ENCODE measurements around the gene DSP.

Gene DSP, protein sequence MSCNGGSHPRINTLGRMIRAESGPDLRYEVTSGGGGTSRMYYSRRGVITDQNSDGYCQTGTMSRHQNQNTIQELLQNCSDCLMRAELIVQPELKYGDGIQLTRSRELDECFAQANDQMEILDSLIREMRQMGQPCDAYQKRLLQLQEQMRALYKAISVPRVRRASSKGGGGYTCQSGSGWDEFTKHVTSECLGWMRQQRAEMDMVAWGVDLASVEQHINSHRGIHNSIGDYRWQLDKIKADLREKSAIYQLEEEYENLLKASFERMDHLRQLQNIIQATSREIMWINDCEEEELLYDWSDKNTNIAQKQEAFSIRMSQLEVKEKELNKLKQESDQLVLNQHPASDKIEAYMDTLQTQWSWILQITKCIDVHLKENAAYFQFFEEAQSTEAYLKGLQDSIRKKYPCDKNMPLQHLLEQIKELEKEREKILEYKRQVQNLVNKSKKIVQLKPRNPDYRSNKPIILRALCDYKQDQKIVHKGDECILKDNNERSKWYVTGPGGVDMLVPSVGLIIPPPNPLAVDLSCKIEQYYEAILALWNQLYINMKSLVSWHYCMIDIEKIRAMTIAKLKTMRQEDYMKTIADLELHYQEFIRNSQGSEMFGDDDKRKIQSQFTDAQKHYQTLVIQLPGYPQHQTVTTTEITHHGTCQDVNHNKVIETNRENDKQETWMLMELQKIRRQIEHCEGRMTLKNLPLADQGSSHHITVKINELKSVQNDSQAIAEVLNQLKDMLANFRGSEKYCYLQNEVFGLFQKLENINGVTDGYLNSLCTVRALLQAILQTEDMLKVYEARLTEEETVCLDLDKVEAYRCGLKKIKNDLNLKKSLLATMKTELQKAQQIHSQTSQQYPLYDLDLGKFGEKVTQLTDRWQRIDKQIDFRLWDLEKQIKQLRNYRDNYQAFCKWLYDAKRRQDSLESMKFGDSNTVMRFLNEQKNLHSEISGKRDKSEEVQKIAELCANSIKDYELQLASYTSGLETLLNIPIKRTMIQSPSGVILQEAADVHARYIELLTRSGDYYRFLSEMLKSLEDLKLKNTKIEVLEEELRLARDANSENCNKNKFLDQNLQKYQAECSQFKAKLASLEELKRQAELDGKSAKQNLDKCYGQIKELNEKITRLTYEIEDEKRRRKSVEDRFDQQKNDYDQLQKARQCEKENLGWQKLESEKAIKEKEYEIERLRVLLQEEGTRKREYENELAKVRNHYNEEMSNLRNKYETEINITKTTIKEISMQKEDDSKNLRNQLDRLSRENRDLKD (N-terminal part only)

DNA sequence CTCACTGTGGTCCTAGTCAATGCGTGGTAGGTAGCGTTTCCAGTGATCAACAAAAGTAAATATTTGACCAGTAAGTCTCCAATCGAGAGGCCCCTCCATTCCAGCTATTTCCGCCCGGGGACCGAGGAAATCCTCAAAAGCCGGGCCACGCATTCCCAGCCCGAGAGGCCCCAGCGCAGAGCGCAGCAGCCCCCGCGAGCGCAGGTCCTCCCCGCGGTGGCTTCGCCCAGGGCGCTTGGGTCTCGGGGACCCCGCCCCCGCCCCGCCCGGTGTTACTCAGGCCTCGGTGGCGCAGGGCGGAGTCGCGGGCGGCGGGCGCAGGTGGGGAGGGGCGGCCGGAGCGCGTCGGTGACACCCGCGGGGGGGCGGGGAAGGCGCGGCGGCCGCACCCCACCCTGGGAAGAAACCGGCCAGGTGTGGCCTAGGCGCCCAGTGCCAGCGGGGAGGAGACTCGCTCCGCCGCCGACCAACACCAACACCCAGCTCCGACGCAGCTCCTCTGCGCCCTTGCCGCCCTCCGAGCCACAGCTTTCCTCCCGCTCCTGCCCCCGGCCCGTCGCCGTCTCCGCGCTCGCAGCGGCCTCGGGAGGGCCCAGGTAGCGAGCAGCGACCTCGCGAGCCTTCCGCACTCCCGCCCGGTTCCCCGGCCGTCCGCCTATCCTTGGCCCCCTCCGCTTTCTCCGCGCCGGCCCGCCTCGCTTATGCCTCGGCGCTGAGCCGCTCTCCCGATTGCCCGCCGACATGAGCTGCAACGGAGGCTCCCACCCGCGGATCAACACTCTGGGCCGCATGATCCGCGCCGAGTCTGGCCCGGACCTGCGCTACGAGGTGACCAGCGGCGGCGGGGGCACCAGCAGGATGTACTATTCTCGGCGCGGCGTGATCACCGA, at the start of gene DSP:
TSS of gene DSP (plus strand) at position 497 of the 890 bp plus-strand sequence. CDS start at position 742, 245 bp downstream.
- DNase-seq (ENCODE audit: extremely low read depth in 1 of 2, low read depth in 1 of 2): peak in 1 of 2 donors; percentile 7

DNA sequence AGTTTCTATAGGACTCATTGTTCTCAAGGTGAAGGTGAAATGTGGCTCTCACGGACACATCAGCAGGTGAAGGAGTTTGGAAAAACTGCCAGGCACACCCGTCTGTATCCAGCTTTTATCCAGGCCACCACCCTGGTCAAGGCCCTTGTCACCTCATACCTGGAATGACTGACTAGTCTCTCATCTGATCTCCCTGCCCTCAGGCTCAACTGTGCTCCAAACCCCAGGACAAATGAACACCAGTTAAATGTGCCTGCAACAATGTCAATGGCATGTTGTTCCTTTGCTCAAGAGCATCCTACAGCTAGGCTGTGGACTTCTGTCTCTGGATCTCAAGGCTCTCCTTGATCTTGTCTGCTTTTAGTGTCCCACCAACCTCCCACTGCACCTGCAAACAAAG, 47.6 kb upstream of the DSP start:
- no peak for DNase-seq (ENCODE audit: extremely low read depth in 1 of 2, low read depth in 1 of 2)

DNA sequence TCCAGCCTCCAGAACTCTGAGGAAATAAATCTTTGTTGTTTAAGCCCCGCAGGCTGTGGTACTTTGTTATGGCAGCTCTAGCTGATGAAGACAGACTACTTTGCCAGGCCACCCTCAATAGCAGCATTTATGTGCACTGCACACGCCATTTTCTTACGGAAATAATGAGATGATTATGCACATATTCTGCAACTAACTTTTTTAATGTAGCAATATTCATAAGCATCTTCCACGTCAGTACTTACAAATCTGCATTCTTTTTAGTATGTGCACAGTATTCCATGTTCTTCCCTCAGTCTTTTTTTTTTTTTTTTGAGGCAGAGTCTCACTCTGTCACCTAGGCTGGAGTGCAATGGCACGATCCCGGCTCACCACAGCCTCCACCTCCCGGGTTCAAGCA, 46.8 kb upstream of the DSP start:
- no peak for DNase-seq (ENCODE audit: extremely low read depth in 1 of 2, low read depth in 1 of 2)

DNA sequence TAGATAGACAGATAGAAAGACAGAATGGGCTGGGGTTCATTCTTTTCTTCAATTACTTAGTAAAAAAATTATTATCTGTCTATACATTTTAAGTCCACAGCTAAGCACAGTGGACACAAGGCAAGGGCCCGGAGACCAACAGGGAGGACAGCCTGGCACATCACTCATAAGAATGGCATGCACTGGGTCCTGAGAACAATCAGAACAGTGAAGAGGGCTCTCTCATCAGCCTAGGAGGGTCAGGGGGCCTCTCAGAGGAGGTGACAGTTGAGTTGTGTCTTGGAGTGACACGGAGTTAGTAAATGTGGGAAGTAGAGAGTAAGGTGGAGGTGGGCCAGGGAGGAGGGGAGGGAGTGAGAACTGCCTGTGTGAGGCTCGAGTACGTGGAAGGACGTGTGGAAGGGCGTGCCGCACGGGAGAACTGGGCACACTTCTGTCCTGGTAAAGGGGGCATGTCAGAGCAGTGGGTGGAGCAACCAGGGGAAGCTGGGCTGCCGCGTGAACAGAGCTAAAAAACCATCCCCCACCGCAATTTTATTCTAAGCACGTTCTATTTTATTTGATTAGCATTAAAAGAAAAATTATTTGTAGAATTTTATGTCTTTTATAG, 45.1 kb upstream of the DSP start:
- no peak for DNase-seq (ENCODE audit: extremely low read depth in 1 of 2, low read depth in 1 of 2)

DNA sequence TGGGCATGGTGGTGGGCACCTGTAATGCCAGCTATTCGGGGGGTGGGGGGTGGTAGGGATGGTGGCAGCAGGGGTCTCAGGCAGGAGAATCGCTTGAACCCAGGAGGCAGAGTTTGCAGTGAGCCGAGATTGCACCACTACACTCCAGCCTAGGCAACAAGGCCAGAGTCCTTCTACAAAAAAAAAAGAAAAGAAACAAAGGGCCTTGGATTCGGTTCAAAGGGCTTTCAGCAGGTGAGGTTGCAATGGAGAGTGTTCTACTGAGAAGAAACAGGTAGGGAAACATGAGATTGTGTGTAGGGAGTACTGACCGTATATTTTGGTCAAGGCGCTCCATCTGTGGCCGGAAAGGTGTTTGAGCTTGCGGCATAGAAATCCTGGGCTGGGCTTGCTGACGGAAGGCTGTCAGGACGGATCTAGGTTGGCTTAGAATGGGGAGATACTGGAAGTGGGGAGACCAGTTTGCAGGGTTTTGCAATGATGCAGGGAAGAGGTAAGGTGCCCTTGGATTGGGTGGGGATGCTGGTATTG, 40.7 kb upstream of the DSP start:
- DNase-seq (ENCODE audit: extremely low read depth in 1 of 2, low read depth in 1 of 2): no peak

DNA sequence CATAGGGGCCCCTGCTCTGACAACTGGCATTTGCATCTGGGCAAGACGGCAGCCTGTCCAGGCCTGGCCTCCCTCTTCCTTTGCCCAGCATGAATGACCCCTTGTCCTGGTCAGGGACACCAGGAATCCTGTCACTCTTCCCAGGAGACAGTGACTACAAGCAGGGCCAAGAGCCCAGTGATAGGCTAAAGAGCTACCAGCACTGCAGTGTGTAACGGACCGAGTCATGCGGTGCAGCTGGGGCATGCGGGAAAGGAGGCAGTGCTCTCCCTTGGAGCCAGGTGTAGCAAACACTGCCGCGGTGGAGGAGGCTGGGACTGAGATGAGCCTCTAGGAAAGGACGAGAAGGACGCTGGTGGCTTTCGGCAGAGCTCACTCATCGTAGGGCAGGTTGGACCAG, 38.7 kb upstream of the DSP start:
- no peak for DNase-seq (ENCODE audit: extremely low read depth in 1 of 2, low read depth in 1 of 2)

DNA sequence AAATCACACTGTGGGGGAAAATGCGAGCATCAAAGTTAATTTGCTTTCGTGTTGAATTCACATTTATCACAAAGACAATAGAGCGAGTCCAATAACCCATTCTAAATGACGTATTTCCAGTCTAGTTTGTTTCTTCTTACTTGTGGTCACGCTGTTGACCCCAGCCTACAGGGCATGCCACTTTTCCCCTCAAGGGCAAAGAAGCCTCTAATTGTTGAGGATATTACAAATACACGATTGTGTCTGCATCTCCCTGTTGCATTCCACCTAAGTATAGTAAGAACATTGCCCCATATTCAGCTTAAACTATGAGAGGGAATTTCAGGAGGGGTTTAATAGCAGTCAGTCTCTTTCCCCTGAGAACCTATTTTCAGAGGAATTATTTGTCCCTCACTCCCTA, 37.4 kb upstream of the DSP start:
- DNase-seq (ENCODE audit: extremely low read depth in 1 of 2, low read depth in 1 of 2): no peak

DNA sequence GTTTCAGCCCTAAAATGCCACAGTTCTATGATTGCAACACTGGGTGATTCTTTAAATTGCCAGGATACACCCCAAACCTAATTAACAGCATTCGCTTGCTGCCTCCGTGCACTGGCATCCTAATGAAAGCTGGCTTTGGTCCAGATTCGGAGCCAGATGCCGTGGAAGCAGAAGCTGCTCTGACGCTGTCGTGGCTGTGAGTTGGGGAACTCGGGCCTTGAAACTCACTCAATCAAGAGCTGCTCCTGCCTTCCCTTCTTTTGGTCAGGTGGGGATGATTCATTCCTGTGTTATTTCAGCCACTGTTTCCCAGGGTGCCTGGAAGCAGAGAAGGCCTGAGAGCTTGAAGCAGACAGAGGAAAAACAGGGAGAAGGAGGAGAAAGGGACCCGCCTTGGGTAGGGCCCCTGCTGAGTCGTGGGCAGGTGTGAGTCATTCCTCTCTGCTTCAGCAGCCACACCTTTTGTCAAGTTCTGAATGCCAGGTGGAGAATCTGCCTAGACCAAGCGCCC, 36.2 kb upstream of the DSP start:
- no peak for DNase-seq (ENCODE audit: extremely low read depth in 1 of 2, low read depth in 1 of 2)

DNA sequence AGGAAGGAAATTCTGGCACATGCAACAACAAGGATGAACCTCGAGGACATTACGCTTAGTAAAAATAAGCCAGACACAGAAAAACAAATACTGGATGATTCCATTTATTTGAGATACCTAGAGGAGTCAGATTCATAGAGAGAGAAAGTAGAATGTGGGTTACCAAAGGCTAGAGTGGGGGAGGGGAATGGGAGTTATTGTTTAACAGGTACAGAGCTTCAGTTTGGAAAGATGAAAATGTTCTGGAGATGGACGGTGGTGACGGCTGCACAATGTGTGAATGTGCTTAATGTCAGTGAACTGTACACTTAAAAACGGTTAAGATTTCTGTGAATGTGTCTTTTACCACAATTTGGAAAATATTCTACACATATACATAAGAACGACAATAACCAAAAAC, 33.9 kb upstream of the DSP start:
- DNase-seq (ENCODE audit: extremely low read depth in 1 of 2, low read depth in 1 of 2): no peak

DNA sequence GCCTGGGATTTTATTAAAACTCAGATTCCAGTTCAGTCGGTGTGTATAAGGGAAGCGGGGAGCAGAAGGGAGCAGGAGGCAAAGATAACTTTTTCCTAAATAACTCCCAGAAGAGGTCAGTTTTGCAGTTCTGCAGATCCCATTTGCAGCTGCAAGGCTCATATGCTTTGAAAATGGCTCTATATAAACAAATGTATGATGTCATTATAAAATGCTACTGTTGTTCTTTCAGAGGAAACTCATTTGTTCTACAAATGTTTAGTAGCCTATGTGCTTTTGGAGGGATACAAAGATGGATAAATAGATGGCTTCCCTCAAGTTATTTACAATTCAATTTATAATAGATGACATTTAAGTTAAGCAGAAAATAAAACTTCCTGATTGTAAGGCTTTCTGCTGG, 29.2 kb upstream of the DSP start:
- DNase-seq (ENCODE audit: extremely low read depth in 1 of 2, low read depth in 1 of 2): no peak

DNA sequence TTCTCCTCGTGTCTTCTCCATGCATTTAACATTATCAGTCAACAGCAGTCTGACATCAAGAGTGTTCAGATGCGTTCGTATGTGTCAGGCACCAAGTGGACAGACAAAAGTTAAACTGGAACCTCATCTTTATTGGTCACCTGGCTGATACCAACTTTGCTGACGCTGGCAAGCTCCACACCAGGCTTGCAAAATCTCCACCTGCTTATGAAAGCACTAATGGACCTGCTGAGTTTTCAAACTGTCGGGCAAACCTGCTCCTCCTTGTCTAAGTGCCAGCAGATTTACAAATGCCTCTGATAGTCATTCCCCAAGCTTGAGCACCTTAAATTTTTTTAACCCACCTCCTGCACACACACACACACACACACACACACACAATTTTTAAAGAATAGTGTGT, 27.9 kb upstream of the DSP start:
- DNase-seq (ENCODE audit: extremely low read depth in 1 of 2, low read depth in 1 of 2): no peak

DNA sequence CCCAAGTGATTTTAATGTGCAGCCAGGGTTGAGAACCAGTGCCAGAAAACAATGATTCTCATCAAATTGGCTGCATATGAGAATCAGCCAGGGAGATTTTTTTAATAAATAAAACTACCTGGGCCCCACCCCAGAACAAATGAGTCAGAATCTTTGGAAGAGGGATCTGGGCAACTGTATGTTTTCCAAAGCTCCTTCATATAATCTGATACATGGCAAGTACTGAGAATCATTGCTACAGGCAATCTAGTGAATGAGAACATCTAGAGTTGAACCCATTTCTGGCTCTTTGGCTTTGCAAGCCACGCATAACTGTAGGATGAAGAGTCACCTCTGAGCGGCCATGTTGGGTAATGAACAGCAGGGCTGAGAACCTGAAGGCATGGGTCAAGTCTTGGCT, 26.1 kb upstream of the DSP start:
- DNase-seq (ENCODE audit: extremely low read depth in 1 of 2, low read depth in 1 of 2): no peak

DNA sequence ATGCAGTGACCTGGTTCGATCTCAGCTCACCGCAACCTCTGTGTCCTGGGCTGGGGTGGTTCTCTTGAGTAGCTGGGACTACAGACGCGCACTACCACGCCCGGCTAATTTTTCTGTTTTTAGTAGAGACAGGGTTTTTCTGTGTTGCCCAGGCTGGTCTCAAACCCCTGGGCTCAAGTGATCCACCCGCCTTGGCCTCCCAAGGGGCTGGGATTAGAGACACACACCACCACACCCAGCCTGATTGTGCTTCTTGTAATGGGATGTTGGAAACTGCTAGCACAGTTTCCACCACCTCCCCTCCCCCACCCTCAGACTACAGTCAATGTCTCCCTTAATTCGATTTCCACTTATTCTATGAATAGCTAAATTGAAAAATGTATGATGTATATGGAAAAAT, 22.6 kb upstream of the DSP start:
- no peak for DNase-seq (ENCODE audit: extremely low read depth in 1 of 2, low read depth in 1 of 2)

DNA sequence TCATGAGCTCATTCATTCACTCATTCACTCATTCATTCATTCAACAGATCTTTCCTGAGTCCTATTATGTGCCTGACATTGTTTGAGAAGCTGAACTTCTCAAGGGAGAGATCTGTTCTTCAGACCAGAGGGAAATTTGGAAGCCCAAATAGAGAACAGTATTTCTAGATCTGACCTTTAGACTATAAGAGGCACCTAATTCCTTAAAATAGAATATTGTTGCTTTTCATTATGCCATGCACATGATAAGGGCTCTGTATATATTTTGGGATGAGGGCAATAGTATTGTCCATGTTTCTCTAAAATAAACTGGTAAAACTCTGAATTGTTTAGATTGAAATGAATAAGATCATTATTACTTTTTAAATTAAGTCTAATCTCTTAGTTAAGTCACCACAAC, 18.6 kb upstream of the DSP start:
- no peak for DNase-seq (ENCODE audit: extremely low read depth in 1 of 2, low read depth in 1 of 2)

DNA sequence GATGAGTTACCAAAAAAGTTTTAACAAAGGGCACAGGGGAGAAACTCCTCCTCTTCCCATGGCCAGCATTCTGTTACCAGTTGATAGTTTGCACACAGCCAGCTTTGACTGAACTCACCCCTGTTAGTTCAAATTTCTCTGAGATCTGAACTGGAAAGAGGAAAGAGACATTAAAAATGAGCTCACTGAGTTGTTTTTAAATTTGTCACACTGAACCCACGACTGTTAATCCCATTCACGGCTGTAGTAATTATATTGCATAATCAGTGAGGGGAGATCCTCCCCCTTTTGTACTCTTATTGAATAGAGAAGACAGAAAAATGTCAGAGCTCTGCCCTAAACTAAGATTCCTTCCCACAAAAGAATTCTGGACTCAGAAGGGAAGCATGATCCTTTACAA, 17.5 kb upstream of the DSP start:
- DNase-seq (ENCODE audit: extremely low read depth in 1 of 2, low read depth in 1 of 2): no peak

DNA sequence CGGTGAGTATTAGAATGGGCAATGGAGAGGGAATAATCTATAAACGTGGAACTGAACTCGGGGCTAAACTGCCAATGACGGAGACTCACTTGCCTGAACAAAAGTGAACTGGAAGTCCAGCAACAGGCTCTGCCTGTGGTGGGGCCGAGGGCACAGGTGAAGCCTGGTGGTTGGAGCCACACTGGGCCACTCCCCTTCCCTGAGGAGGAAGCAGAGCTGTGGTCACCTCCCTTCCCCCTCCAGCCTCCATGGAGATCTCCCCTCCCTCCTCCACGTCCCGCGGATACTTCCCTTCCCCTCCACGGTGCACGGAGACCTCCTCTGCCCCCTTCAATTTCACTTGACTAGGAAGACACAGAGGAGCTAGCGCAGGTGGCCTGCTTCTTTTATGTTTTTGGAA, 14.7 kb upstream of the DSP start:
- no peak for DNase-seq (ENCODE audit: extremely low read depth in 1 of 2, low read depth in 1 of 2)

DNA sequence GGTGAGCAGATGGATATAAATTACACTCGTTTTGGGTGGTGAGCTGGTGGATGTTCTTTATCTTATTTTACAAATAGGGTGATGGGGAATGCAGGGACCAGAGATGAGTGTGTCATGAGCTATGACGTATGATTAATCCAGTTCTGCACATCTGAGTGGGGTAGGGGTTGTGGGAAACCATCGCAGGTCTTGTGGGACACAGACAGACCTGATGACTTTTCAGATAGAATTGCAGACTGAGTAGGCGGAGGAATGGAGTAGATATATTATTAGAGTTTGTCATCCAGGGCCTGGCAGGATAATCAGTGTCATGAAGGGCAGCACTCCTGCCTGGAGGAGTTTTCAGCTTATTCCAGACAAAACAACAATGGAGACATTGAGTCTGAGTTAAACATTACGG, 12.9 kb upstream of the DSP start:
- DNase-seq (ENCODE audit: extremely low read depth in 1 of 2, low read depth in 1 of 2): no peak

DNA sequence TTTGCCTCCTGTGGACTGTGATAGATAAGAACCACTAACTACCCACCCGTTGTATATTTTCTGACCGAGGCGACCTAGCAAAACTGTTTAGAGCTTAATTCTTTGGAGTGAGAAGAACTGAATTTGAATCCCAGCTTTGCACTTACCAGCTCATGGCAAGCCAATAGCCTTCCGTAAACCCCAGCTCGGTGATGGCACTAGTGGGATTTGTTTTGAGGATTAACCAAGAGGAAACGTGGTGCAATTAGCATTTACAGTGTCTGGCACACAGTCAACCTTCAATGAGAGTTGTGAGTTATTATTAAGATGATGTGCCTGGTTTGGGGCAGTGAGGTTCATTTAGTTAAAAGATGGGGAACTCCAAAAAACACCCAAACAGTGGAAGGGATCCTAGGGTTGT, 12.3 kb upstream of the DSP start:
- DNase-seq (ENCODE audit: extremely low read depth in 1 of 2, low read depth in 1 of 2): no peak

DNA sequence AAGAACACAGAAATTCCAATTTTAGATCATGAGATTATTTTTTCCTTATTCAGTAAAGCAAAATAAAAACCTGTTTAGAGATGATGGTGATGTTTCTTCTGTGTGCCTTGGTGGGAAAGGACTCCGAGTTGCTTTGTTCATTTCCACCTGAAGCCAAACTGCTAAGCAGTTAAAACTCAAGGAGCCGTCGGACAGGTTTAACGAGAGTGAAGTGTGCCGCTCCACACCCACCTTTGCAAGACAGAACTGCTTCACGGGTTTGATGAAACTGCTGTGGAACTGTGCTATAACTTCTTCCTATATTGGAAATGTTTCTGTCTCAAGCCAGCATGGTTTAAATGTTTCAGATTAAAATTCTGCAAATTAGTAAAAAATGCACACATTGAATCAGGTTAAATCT, 9.2 kb upstream of the DSP start:
- DNase-seq (ENCODE audit: extremely low read depth in 1 of 2, low read depth in 1 of 2): no peak

DNA sequence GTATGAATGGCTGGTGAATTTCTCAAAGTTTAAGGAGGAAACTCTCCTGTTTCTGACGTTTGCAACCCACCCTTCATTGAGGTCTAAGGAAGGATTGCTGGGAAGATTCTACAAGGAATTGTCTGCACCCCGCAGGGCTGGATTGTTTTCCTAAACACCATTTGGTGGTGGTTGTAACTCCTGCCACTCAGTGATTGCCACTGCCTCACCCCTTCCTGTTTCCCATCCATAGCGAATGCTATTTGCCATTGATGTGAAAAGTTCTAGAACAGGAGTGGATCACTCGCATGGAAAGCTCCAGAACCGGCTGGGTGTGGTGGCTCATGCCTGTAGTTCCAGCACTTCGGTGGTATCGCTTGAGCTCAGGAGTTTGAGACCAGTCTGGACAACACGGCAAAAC, 8.7 kb upstream of the DSP start:
- no peak for DNase-seq (ENCODE audit: extremely low read depth in 1 of 2, low read depth in 1 of 2)

All from stimulated activated CD8-positive, alpha-beta memory T cell treated with anti-CD3 and anti-CD28 coated beads, Interleukin-7, amount 100 ng/mL, for 48 hours (primary cell).